GM12878 (cell line): ENCODE results near the gene ZNF689. TPM values are rescaled to one million over a fixed set of nuclear protein-coding genes. Genes with fewer than 3 reads are reported as not detected.

Experiments used
- ATAC-seq: fragments of 200-7000 bp; cut with Tn5 transposase; 3 replicates; pipeline ENCODE4 v1.9.1; 2020; ENCODE audit warnings: mild to moderate bottlenecking, moderate library complexity
- BruUV-seq: library from RNA; stranded (reverse); fragments of 400-500 nt; replicated peaks from 2 replicates; lab custom pipeline; 2021; lab: Mats Ljungman, UMichigan
- CTCF ChIA-PET: fragments of 300-600 bp; sonication (Branson Sonifier 250); formaldehyde crosslinking; extraction: SDS; loops from one replicate; lab custom pipeline; 2021; ENCODE audit warnings: inconsistent platforms; lab: Yijun Ruan, JAX
- POLR2A ChIA-PET: fragments of 350-600 bp; formaldehyde crosslinking; extraction: SDS; loops from one replicate; lab custom pipeline; 2021; ENCODE audit warnings: inconsistent platforms; lab: Charles Lee
- RAD21 ChIA-PET: fragments of 300-600 bp; sonication (Branson Sonifier 250); formaldehyde crosslinking; loops from one replicate; lab custom pipeline; 2023; ENCODE audit warnings: antibody characterized with exemption; ENCODE audit not compliant: unreplicated experiment; lab: Charles Lee
- SMC1A ChIA-PET: fragments of 300-600 bp; sonication (Branson Sonifier 250); formaldehyde crosslinking; loops from one replicate; lab custom pipeline; 2023; ENCODE audit not compliant: unreplicated experiment, uncharacterized antibody; lab: Charles Lee
- DNase-seq: peaks from one replicate; pipeline ENCODE4 v3.0.0-alpha.2; 2011; ENCODE audit warnings: low read depth, low spot score
- FAIRE-seq: peaks from 3 replicates; lab custom pipeline; 2011; peaks lifted over from hg19 to GRCh38; lab: Jason Lieb, UNC
- H2AFZ ChIP-seq: 2 replicates; pipeline ENCODE4 v1.6.0; 2011; ENCODE audit warnings: low read depth, low read length, control low read depth; ENCODE audit not compliant: control insufficient read depth
- H3K27ac ChIP-seq: 2 replicates; pipeline ENCODE4 v1.5.1; 2011; ENCODE audit warnings: control low read depth; ENCODE audit not compliant: control insufficient read depth, insufficient read depth
- H3K27me3 ChIP-seq, 2 experiments: replicated peaks in 1 of 2; 2 replicates each; pipeline versions ENCODE4 v1.6.0 to v1.6.1; 2011; ENCODE audit warnings: low read length in 1 of 2; ENCODE audit not compliant: control insufficient read depth in 2 of 2, insufficient read depth in 2 of 2
- H3K36me3 ChIP-seq, 2 experiments: 2 replicates each; pipeline ENCODE4 v1.5.1; 2011; ENCODE audit warnings: low read length in 1 of 2; ENCODE audit not compliant: control insufficient read depth in 2 of 2, insufficient read depth in 2 of 2
- H3K4me1 ChIP-seq: 2 replicates; pipeline ENCODE4 v1.6.1; 2011; ENCODE audit warnings: mild to moderate bottlenecking, low read length, moderate library complexity, mixed read lengths; ENCODE audit not compliant: control insufficient read depth, insufficient read depth
- H3K4me2 ChIP-seq: 2 replicates; pipeline ENCODE4 v1.6.0; 2011; ENCODE audit warnings: control low read depth; ENCODE audit not compliant: control insufficient read depth, insufficient read depth
- H3K4me3 ChIP-seq: fragments of 200-600 bp; sonication (generic); 2 replicates; pipeline ENCODE4 v1.5.1; 2016
- H3K79me2 ChIP-seq: 2 replicates; pipeline ENCODE4 v1.6.0; 2011; ENCODE audit warnings: low read length; ENCODE audit not compliant: control insufficient read depth, insufficient read depth
- H3K9ac ChIP-seq: 2 replicates; pipeline ENCODE4 v1.8.0; 2011; ENCODE audit warnings: low read length, control low read depth, mixed read lengths; ENCODE audit not compliant: control insufficient read depth, insufficient read depth
- H3K9me3 ChIP-seq: replicated peaks from 3 replicates; pipeline ENCODE4 v1.5.1; 2011; ENCODE audit warnings: mild to moderate bottlenecking, low read length; ENCODE audit not compliant: control insufficient read depth, insufficient read depth
- H4K20me1 ChIP-seq: 2 replicates; pipeline ENCODE4 v1.6.0; 2011; ENCODE audit not compliant: control insufficient read depth, insufficient read depth
- BHLHE40 ChIP-seq, 2 experiments: fragments of 450-650 bp in 1 of 2; IDR thresholded peaks; 2 replicates each; pipeline ENCODE4 v1.6.1; 2011 to 2017; ENCODE audit warnings: low read depth in 2 of 2, borderline replicate concordance in 1 of 2, improper control_type of control experiment in 1 of 2, low read length in 1 of 2, mild to moderate bottlenecking in 1 of 2
- FOS ChIP-seq: IDR thresholded peaks from 3 replicates; pipeline ENCODE4 v1.6.1; 2011; ENCODE audit warnings: borderline replicate concordance; ENCODE audit not compliant: insufficient read length; ENCODE audit errors: extremely low read depth
- KDM1A ChIP-seq: fragments of 200-600 bp; sonication (generic); IDR thresholded peaks from 2 replicates; pipeline ENCODE4 v1.6.1; 2016; ENCODE audit warnings: borderline replicate concordance
- MTA3 ChIP-seq: IDR thresholded peaks from 2 replicates; pipeline ENCODE4 v1.6.1; 2012; ENCODE audit warnings: low read length, inconsistent platforms, borderline replicate concordance
- NFXL1 ChIP-seq: fragments of 450-650 bp; IDR thresholded peaks from 2 replicates; pipeline ENCODE4 v1.6.1; 2017; ENCODE audit warnings: antibody characterized with exemption, mild to moderate bottlenecking, borderline replicate concordance
- RAD51 ChIP-seq: fragments of 450-650 bp; IDR thresholded peaks from 2 replicates; pipeline ENCODE4 v1.6.1; 2016; ENCODE audit warnings: moderate library complexity, mild to moderate bottlenecking, inconsistent platforms
- SREBF1 ChIP-seq: IDR thresholded peaks from 2 replicates; pipeline ENCODE4 v1.6.1; 2012; ENCODE audit warnings: mild to moderate bottlenecking, low read length
- WGBS: methylation state at CpG from one replicate; pipeline ENCODE4 v1.1.6; 2016; ENCODE audit warnings: low lambda C conversion rate; ENCODE audit not compliant: insufficient replicate concordance, insufficient coverage; ENCODE audit errors: missing lambda C conversion rate; 5-methylcytosine and 5-hydroxymethylcytosine counted together
- in situ Hi-C: fragments of 300-500 bp; cut with MboI; formaldehyde crosslinking; loops from 9 replicates; pipeline ENCODE4 v1.14.3; 2018; ENCODE audit warnings: mixed read lengths
- intact Hi-C: fragments of 100-400 bp; cut with micrococcal nuclease; formaldehyde crosslinking; loops from one replicate; pipeline ENCODE4 v1.14.2; 2022; ENCODE audit not compliant: unreplicated experiment
- polyA plus RNA-seq, 11 experiments: library from polyadenylated mRNA; depleted of rRNA in 4 of 11; unstranded in 6 of 11; stranded (reverse) in 5 of 11; fragments of >200 nt; fragmentation: Nextera tagmentation in 4 of 11; fragmentation: Illumina TruSeq in 1 of 11; extraction: Ambion mirVana in 4 of 11; extraction: Trizol in 1 of 11; gene quantifications; 1 replicate in 1 of 11; 2 replicates in 10 of 11; pipeline versions ENCODE4 v1.2.1 to v1.2.3, GENCODE V29; 2011 to 2016; ENCODE audit warnings: inconsistent platforms in 2 of 11, missing spikeins in 2 of 11, low read depth in 1 of 11
- total RNA-seq, 4 experiments: library from RNA; depleted of rRNA in 3 of 4; stranded (reverse); fragments of >200 nt in 3 of 4; fragmentation: Illumina TruSeq in 1 of 4; extraction: Trizol in 1 of 4; gene quantifications; 2 replicates each; pipeline versions ENCODE4 v1.2.1 to v1.2.3, GENCODE V29; 2013 to 2021
- TF ChIP-seq, protein P1 (sequence below): fragments of 150-350 bp; IDR thresholded peaks from 2 replicates; pipeline ENCODE4 v1.6.1; 2014; ENCODE audit warnings: mild to moderate bottlenecking, low read depth, low read length
- TF ChIP-seq, protein P2 (sequence below): fragments of 450-650 bp; IDR thresholded peaks from 2 replicates; pipeline ENCODE4 v1.6.1; 2018; ENCODE audit warnings: borderline replicate concordance, mild to moderate bottlenecking; ENCODE audit not compliant: partially characterized antibody
- TF ChIP-seq, protein P3 (sequence below): IDR thresholded peaks from 2 replicates; pipeline ENCODE4 v1.6.1; 2011; ENCODE audit warnings: borderline replicate concordance, low read depth, mild to moderate bottlenecking, moderate library complexity, mixed read lengths, low read length; ENCODE audit not compliant: insufficient read depth; ENCODE audit errors: extremely low read length

ZNF689 gene
- total and polyA plus RNA-seq, 10 of the 15 experiments (the other 5 are each of a cell fraction or from before 2014, with no cell fraction given), result 4.7 to 13.2 (median 8.5) TPM

DNA sequence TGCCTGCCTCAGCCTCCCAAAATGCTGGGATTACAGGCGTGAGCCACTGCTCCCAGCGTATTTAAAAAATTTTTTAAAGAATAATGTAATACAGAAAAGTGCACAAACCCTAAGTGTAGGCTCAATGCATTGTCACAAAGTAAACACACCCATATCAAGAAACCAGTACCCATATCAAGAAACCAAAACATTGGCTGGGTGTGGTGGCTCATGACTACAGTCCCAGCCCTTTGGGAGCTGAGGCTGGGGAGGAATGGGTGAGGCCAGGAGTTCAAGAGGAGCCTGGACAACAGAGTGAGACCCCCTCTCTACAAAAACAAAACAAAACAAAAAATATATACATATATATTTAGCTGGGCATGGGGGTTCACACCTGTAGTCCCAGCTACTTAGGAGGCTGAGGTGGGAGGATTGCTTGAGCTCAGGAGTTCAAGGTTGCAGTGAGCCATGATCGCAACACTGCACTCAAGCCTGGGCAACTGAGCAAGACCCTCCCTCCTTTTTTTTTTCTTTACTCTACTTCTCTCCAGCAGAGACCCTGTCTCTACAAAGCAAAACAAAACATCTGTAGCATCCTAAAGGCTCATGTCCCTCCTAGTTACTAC is 31.3 kb upstream of the ZNF689 start:
- ChIA-PET CTCF (interaction anchor here (0.7 to 4.6 kb wide), 5 partner anchors 9 to 127 kb away, joined by 3 to 22 read pairs (median 4); partner anchors contain the start of gene PRR14), RAD21 (no interaction called here), POLR2A (interaction anchor here (1.1 kb wide), 1 partner anchor 9 kb away, joined by 4 read pairs; no protein-coding TSS in a partner anchor)
- WGBS, result 58% methylated on average over 3 of the region's 3 CpGs
- intact Hi-C loops (no loop called here), in situ Hi-C loops (no loop called here)
- Histone ChIP-seq H3K9ac (no peak overlapping the region), H3K36me3 (no peaks in the 10 kb centered on the region), H3K27me3 (no peaks in the 10 kb centered on the region), H3K27ac (no peak overlapping the region), H2AFZ (no peak overlapping the region), H3K4me3 (no peak overlapping the region), H3K9me3 (no peaks in the 10 kb centered on the region), H3K79me2 (no peaks in the 10 kb centered on the region), H3K4me1 (no peaks in the 10 kb centered on the region)
- no peak for DNase-seq
- BruUV-seq, result no TSS peak
- FAIRE-seq, result no peak
- ATAC-seq, result no peak
- TF ChIP-seq, protein P1, sequence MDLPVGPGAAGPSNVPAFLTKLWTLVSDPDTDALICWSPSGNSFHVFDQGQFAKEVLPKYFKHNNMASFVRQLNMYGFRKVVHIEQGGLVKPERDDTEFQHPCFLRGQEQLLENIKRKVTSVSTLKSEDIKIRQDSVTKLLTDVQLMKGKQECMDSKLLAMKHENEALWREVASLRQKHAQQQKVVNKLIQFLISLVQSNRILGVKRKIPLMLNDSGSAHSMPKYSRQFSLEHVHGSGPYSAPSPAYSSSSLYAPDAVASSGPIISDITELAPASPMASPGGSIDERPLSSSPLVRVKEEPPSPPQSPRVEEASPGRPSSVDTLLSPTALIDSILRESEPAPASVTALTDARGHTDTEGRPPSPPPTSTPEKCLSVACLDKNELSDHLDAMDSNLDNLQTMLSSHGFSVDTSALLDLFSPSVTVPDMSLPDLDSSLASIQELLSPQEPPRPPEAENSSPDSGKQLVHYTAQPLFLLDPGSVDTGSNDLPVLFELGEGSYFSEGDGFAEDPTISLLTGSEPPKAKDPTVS, result no peak
- TF ChIP-seq SREBF1, result no peak
- no peak for TF ChIP-seq FOS
- TF ChIP-seq MTA3, result no peak
- TF ChIP-seq KDM1A, result no peak
- TF ChIP-seq, protein P2, sequence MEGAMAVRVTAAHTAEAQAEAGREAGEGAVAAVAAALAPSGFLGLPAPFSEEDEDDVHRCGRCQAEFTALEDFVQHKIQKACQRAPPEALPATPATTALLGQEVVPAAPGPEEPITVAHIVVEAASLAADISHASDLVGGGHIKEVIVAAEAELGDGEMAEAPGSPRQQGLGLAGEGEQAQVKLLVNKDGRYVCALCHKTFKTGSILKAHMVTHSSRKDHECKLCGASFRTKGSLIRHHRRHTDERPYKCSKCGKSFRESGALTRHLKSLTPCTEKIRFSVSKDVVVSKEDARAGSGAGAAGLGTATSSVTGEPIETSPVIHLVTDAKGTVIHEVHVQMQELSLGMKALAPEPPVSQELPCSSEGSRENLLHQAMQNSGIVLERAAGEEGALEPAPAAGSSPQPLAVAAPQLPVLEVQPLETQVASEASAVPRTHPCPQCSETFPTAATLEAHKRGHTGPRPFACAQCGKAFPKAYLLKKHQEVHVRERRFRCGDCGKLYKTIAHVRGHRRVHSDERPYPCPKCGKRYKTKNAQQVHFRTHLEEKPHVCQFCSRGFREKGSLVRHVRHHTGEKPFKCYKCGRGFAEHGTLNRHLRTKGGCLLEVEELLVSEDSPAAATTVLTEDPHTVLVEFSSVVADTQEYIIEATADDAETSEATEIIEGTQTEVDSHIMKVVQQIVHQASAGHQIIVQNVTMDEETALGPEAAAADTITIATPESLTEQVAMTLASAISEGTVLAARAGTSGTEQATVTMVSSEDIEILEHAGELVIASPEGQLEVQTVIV, result no peak
- TF ChIP-seq RAD51, result no peak
- TF ChIP-seq, protein P3, sequence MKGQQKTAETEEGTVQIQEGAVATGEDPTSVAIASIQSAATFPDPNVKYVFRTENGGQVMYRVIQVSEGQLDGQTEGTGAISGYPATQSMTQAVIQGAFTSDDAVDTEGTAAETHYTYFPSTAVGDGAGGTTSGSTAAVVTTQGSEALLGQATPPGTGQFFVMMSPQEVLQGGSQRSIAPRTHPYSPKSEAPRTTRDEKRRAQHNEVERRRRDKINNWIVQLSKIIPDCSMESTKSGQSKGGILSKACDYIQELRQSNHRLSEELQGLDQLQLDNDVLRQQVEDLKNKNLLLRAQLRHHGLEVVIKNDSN, result no peak
- no peak for TF ChIP-seq BHLHE40 (IDR thresholded peaks at IDR 0.05; ENCODE audit: borderline replicate concordance in 1 of 2, low read depth in 2 of 2, low read length in 1 of 2)
- no peak for TF ChIP-seq NFXL1
- TF ChIP-seq, all 136 proteins: peak for 0
- H3K4me2 ChIP-seq, result no peak overlapping the region
- SMC1A ChIA-PET, result interaction anchor here (0.6 to 2.0 kb wide), 4 partner anchors 9 to 274 kb away, joined by 3 to 5 read pairs (median 4); partner anchors contain the start of genes DCTPP1 and PRR14
- H4K20me1 ChIP-seq, result no peaks in the 10 kb centered on the region
